ENCODE results near the gene CBFA2T2.

GRCh38 chr20:33684533-33685327 lies 194.8 kb downstream of the CBFA2T2 start:
- TF ChIP-seq CTCF (IDR thresholded peaks at IDR 0.05) (no peak), POLR2A (IDR thresholded peaks at IDR 0.05) (no peak)

Measured in upper lobe of left lung (tissue), 4 donors.